ENCODE measurements around the gene CD48.
"Not testable (repeated sequence)": the region's sequence is repeated elsewhere in the genome, so short reads cannot be mapped to it uniquely, and the experiment has no call there.

CD48 gene

GRCh38 chr1:160713161-160713560 lies 1.5 kb upstream of the CD48 start:
- DNase-seq (ENCODE audit: low spot score) = no peak

- DNase-seq (ENCODE audit: low spot score) = not testable (repeated sequence)
These were observed 981 bp upstream of the CD48 start for GRCh38 chr1:160712525-160713080.

- DNase-seq (ENCODE audit: low spot score) = no peak
These were observed 383 bp downstream of the CD48 start for GRCh38 chr1:160711276-160711601.

GRCh38 chr1:160710517-160711252 lies 937 bp downstream of the CD48 start:
- no peak for DNase-seq (ENCODE audit: low spot score)

- no peak for DNase-seq (ENCODE audit: low spot score)
These were observed 1.9 kb downstream of the CD48 start for GRCh38 chr1:160709715-160710114.

- no peak for DNase-seq (ENCODE audit: low spot score)
These were observed 2.8 kb downstream of the CD48 start for GRCh38 chr1:160708801-160709200.

GRCh38 chr1:160708118-160708517 lies 3.5 kb downstream of the CD48 start:
- no peak for DNase-seq (ENCODE audit: low spot score)

- DNase-seq (ENCODE audit: low spot score) = no peak
These were observed 4.2 kb downstream of the CD48 start for GRCh38 chr1:160707236-160708064.

- no peak for DNase-seq (ENCODE audit: low spot score)
These were observed 4.9 kb downstream of the CD48 start for GRCh38 chr1:160706526-160707235.

- DNase-seq (ENCODE audit: low spot score) = no peak
These were observed 5.9 kb downstream of the CD48 start for GRCh38 chr1:160705742-160706141.

GRCh38 chr1:160705212-160705621 lies 6.4 kb downstream of the CD48 start:
- not testable (repeated sequence) for DNase-seq (ENCODE audit: low spot score)

GRCh38 chr1:160704250-160704649 lies 7.4 kb downstream of the CD48 start:
- DNase-seq (ENCODE audit: low spot score) = no peak

- no peak for DNase-seq (ENCODE audit: low spot score)
These were observed 9.5 kb downstream of the CD48 start for GRCh38 chr1:160702100-160702499.

- DNase-seq (ENCODE audit: low spot score) = not testable (repeated sequence)
These were observed 19.2 kb downstream of the CD48 start for GRCh38 chr1:160692390-160692789.

GRCh38 chr1:160685266-160685665 lies 26.4 kb downstream of the CD48 start:
- no peak for DNase-seq (ENCODE audit: low spot score)

GRCh38 chr1:160682983-160683865 lies 28.4 kb downstream of the CD48 start:
- no peak for DNase-seq (ENCODE audit: low spot score)

GRCh38 chr1:160681891-160682140 lies 29.8 kb downstream of the CD48 start:
- no peak for DNase-seq (ENCODE audit: low spot score)

- DNase-seq (ENCODE audit: low spot score) = no peak
These were observed 30.3 kb downstream of the CD48 start for GRCh38 chr1:160681066-160681890.

- no peak for DNase-seq (ENCODE audit: low spot score)
These were observed 31.2 kb downstream of the CD48 start for GRCh38 chr1:160680399-160680798.

- no peak for DNase-seq (ENCODE audit: low spot score)
These were observed 31.7 kb downstream of the CD48 start for GRCh38 chr1:160679893-160680292.

Data from GM03348 (cell line).